Measurements from ENCODE around the gene NARS2.

Gene NARS2

DNA sequence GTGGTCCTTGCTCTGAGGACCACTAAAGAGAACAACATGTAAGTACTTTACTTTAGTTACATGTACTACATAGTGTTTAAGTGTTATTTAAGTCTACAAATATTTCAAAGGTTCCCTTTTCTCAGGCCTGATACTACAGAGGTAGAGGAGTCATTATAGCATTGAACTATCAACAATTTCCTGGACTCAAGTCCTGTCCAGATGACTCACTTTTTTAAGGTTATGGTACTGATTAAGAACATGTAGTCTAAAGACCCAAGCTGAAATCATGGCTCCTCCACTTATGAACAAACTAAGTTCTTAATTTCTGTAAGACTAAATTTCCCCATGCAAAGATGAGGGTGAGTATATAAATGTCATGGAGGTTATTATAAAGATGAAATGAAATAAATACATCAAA is 74.7 kb downstream of the NARS2 start:
- no peaks in the 10 kb centered on the region for H3K27me3 ChIP-seq (ENCODE audit: low read length)
- H2AFZ ChIP-seq (ENCODE audit: low read depth, low read length, severe bottlenecking), result no peak overlapping the region
- H3K4me3 ChIP-seq (ENCODE audit: insufficient read depth, low read length, poor library complexity, severe bottlenecking), result no peak overlapping the region
- no peaks in the 10 kb centered on the region for H3F3A ChIP-seq (ENCODE audit: insufficient read depth)
- TF ChIP-seq CTCF (IDR thresholded peaks at IDR 0.05; ENCODE audit: insufficient read depth, low read length, poor library complexity, severe bottlenecking), result no peak
- TF ChIP-seq EZH2phosphoT487 (conservative IDR thresholded peaks at IDR 0.05; ENCODE audit: low read length), result no peak
- no peak overlapping the region for H3K9ac ChIP-seq (ENCODE audit: low read length)
- H3K9me2 ChIP-seq (replicated peaks; ENCODE audit: insufficient read depth, low read length), result no peaks in the 10 kb centered on the region
- no peaks in the 10 kb centered on the region for H3K36me3 ChIP-seq (ENCODE audit: low read length)
- H3K27ac ChIP-seq (ENCODE audit: low read depth, low read length), result no peak overlapping the region
- no peak overlapping the region for H3K4me2 ChIP-seq (ENCODE audit: low read depth, low read length, poor library complexity, severe bottlenecking)
- 0 out of 2 replicates have a peak, but pooled peaks cover 4% of the 10 kb centered on the region for H3K79me2 ChIP-seq (ENCODE audit: insufficient read depth, low read length)
- H3K9me3 ChIP-seq (ENCODE audit: insufficient read depth, low read length), result no peaks in the 10 kb centered on the region
- no peaks in the 10 kb centered on the region for H4K20me1 ChIP-seq (ENCODE audit: low read depth, low read length)

DNA sequence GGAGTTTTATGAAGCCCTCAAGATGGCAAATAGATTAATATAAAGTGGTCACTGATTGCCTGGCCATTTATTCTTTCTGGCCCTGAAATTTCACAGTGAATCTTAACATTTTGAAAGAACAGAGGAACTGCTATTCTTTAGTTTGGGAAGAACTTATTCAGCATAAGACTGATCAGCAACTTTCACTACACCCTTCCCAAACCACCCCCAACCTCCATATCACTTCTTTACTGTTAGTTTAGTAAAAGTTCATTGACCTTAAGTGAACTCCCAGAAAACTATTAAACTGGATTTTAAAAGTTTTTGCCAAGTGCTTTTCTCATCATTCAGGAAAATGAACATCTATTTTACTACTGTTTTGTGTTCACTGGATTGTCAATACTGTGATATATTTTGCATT is 77.4 kb downstream of the NARS2 start:
- no peaks in the 10 kb centered on the region for H3K27me3 ChIP-seq (ENCODE audit: low read length)
- no peaks in the 10 kb centered on the region for H3F3A ChIP-seq (ENCODE audit: insufficient read depth)
- no peak overlapping the region for H3K27ac ChIP-seq (ENCODE audit: low read depth, low read length)
- H2AFZ ChIP-seq (ENCODE audit: low read depth, low read length, severe bottlenecking), result no peak overlapping the region
- H3K9ac ChIP-seq (ENCODE audit: low read length), result no peak overlapping the region
- 0 out of 2 replicates have a peak, but pooled peaks cover 5% of the 10 kb centered on the region for H3K79me2 ChIP-seq (ENCODE audit: insufficient read depth, low read length)
- H3K36me3 ChIP-seq (ENCODE audit: low read length), result no peaks in the 10 kb centered on the region
- H3K9me3 ChIP-seq (ENCODE audit: insufficient read depth, low read length), result no peaks in the 10 kb centered on the region
- H4K20me1 ChIP-seq (ENCODE audit: low read depth, low read length), result no peaks in the 10 kb centered on the region
- no peak overlapping the region for H3K4me3 ChIP-seq (ENCODE audit: insufficient read depth, low read length, poor library complexity, severe bottlenecking)
- no peak for TF ChIP-seq EZH2phosphoT487 (conservative IDR thresholded peaks at IDR 0.05; ENCODE audit: low read length)
- no peak for TF ChIP-seq CTCF (IDR thresholded peaks at IDR 0.05; ENCODE audit: insufficient read depth, low read length, poor library complexity, severe bottlenecking)
- H3K9me2 ChIP-seq (replicated peaks; ENCODE audit: insufficient read depth, low read length), result no peaks in the 10 kb centered on the region
- H3K4me2 ChIP-seq (ENCODE audit: low read depth, low read length, poor library complexity, severe bottlenecking), result no peak overlapping the region

DNA sequence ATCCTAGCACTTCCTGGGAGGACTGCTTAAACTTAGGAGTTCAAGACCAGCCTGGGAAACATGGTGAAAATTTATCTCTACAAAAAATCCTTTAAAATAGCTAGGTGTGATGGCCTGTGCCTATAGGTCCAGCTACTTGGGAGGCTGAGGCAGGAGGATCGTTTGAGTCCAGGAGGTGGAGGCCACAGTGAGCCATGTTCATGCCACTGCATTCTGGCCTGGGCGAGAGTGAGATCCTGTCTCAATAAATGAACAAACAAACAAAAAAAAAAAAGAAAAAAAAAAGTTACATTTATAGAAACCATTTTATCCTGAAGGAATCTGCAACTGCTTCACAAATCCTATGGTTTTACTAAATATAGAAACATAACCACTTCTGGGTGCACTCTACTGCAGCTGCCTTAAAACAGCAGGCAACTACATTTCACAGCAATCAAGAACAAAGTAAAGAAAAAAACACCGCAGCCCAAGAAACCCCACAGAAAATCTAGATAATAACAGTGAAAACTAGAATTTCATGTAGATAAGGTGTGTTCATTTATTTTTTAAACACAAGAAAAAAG is 81.2 kb downstream of the NARS2 start:
- H3K27ac ChIP-seq (ENCODE audit: low read depth, low read length), result no peak overlapping the region
- H3K27me3 ChIP-seq (ENCODE audit: low read length), result no peaks in the 10 kb centered on the region
- 0 out of 2 replicates have a peak, but pooled peaks cover 5% of the 10 kb centered on the region for H3K79me2 ChIP-seq (ENCODE audit: insufficient read depth, low read length)
- no peaks in the 10 kb centered on the region for H3F3A ChIP-seq (ENCODE audit: insufficient read depth)
- no peak overlapping the region for H3K9ac ChIP-seq (ENCODE audit: low read length)
- H3K4me2 ChIP-seq (ENCODE audit: low read depth, low read length, poor library complexity, severe bottlenecking), result no peak overlapping the region
- H4K20me1 ChIP-seq (ENCODE audit: low read depth, low read length), result no peaks in the 10 kb centered on the region
- no peaks in the 10 kb centered on the region for H3K36me3 ChIP-seq (ENCODE audit: low read length)
- H3K9me2 ChIP-seq (replicated peaks; ENCODE audit: insufficient read depth, low read length), result no peaks in the 10 kb centered on the region
- TF ChIP-seq CTCF (IDR thresholded peaks at IDR 0.05; ENCODE audit: insufficient read depth, low read length, poor library complexity, severe bottlenecking) (no peak), EZH2phosphoT487 (conservative IDR thresholded peaks at IDR 0.05; ENCODE audit: low read length) (no peak)
- no peak overlapping the region for H3K4me3 ChIP-seq (ENCODE audit: insufficient read depth, low read length, poor library complexity, severe bottlenecking)
- no peak overlapping the region for H2AFZ ChIP-seq (ENCODE audit: low read depth, low read length, severe bottlenecking)
- H3K9me3 ChIP-seq (ENCODE audit: insufficient read depth, low read length), result no peaks in the 10 kb centered on the region

All from SU-DHL-6 (cell line).